ENCODE measurements around the gene PLD4.

DNA sequence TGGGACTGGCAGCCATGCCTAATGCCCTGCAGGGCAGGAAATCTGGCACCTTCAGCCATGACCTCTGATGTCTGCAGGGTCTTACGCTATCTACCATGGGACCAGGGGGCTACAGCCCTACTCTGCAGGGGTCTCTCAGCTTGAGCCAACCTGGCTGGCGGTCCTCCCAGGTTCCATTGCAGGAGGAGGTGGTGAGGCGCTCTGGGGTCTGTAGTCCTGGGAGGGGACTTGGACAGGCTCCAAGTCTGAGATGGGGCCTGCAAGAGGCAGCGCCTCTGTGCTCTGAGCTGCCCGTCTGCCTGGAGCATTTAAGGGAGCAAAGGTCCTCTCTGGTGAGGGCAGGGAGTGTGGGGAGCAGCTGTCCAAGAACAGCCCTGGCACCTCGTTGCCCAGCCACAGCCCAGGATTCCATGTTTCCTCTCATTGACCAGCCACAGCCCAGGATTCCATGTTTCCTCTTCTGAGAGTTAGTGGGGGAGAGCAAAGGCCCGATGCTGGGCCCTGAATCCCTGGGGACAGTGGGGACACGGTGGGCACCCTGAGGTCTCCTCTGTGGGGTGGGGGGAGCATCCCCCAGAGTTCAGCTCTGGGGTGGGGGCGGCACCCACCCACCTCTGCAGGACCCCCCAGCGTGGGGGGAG, 655 bp downstream of the PLD4 start:
- no peak for TF ChIP-seq POLR2A (IDR thresholded peaks at IDR 0.05)
- TF ChIP-seq, protein P1, sequence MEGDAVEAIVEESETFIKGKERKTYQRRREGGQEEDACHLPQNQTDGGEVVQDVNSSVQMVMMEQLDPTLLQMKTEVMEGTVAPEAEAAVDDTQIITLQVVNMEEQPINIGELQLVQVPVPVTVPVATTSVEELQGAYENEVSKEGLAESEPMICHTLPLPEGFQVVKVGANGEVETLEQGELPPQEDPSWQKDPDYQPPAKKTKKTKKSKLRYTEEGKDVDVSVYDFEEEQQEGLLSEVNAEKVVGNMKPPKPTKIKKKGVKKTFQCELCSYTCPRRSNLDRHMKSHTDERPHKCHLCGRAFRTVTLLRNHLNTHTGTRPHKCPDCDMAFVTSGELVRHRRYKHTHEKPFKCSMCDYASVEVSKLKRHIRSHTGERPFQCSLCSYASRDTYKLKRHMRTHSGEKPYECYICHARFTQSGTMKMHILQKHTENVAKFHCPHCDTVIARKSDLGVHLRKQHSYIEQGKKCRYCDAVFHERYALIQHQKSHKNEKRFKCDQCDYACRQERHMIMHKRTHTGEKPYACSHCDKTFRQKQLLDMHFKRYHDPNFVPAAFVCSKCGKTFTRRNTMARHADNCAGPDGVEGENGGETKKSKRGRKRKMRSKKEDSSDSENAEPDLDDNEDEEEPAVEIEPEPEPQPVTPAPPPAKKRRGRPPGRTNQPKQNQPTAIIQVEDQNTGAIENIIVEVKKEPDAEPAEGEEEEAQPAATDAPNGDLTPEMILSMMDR (IDR thresholded peaks at IDR 0.05), result no peak
- no peak for TF ChIP-seq EP300 (IDR thresholded peaks at IDR 0.05)
